ENCODE measurements around the gene TNFRSF8.

GRCh38 chr1:12113433-12114339 is 50.6 kb downstream of the TNFRSF8 start:
- TF ChIP-seq POLR2A (IDR thresholded peaks at IDR 0.05; ENCODE audit: low read depth, low read length) (no peak), CTCF (conservative IDR thresholded peaks at IDR 0.05; ENCODE audit: low read depth, low read length) (no peak), MAZ (IDR thresholded peaks at IDR 0.05; ENCODE audit: borderline replicate concordance, low read depth, low read length) (no peak), FOS (IDR thresholded peaks at IDR 0.05; ENCODE audit: low read depth, low read length) (no peak), RFX5 (IDR thresholded peaks at IDR 0.05; ENCODE audit: low read depth, low read length) (no peak), MXI1 (IDR thresholded peaks at IDR 0.05; ENCODE audit: borderline replicate concordance, low read depth, low read length) (0 out of 2 replicates have a peak, but pooled peaks have one; percentile 20), CEBPB (IDR thresholded peaks at IDR 0.05; ENCODE audit: low read depth, low read length) (no peak), NFE2L2 (IDR thresholded peaks at IDR 0.05; ENCODE audit: low read depth, low read length) (no peak)

All from IMR-90 (cell line).